ENCODE results near the gene SDK2. TPM values are rescaled to one million over a fixed set of nuclear protein-coding genes. Genes with fewer than 3 reads are reported as not detected.
A peak's percentile ranks its signal among the peaks of the same experiment; 100 is the strongest.

The SDK2 gene
- total and polyA plus RNA-seq, 11 donors = 0.84 to 4.0 (median 2.6) TPM

DNA sequence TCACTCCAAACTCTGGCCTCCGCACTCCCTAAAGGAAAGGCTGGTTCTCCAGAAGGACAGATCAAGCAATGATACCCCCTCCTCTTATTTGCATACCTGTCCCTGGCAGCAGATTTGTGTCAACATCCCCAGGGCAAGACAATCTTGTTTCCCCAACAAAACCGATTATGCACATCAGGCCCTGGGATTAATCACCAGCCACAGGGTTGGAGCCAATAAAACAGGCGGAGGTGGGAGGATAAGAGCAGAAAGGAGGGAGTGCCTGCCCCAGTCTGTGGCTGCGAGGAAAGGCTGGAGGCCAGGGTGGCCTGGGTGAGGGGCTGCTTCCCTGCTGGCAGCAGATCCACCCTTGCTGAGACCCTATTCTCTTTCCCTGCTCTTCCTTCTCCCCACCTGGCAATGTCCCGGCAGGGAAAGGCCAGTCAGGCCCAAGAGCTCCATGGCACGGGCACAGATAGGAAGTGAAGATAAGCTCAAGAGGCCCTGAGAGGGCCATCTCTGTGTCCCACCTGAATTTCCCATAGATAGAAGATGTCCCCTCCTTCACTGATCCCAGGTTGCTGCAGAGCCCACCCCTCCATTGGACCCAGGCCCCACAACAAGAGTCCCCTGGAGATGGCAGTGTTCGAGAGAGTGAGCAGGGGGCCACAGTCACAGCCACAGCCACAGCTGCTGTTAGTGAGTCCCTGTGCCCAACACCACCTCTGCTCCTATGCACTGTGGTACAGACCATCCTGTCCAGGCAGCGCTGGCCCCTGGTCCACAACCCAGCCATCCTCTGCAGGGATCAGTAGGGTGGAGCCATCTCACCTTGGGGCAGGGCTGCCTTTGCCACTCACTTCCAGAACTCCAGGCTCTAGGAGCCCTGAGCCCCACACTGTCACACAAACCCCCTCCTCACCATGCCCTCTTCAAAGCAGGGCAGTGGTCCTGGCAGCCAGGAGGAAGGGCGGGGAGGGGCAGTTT is 137.5 kb downstream of the SDK2 start:
- Histone ChIP-seq H3K36me3 (no peaks in the 10 kb centered on the region), H3K27me3 (no peaks in the 10 kb centered on the region), H3K4me1 (no peaks in the 10 kb centered on the region), H3K4me3 (no peak overlapping the region), H3K9me3 (no peaks in the 10 kb centered on the region), H3K27ac (no peak overlapping the region)
- DNase-seq (no peak), ATAC-seq (no peak)
- WGBS, 4 donors = 79 to 89% (median 87%) methylated on average over 7 to 9 of the region's 9 CpGs
- intact Hi-C loops (cut with DNase I) = no loop called here
- TF ChIP-seq, protein P1, sequence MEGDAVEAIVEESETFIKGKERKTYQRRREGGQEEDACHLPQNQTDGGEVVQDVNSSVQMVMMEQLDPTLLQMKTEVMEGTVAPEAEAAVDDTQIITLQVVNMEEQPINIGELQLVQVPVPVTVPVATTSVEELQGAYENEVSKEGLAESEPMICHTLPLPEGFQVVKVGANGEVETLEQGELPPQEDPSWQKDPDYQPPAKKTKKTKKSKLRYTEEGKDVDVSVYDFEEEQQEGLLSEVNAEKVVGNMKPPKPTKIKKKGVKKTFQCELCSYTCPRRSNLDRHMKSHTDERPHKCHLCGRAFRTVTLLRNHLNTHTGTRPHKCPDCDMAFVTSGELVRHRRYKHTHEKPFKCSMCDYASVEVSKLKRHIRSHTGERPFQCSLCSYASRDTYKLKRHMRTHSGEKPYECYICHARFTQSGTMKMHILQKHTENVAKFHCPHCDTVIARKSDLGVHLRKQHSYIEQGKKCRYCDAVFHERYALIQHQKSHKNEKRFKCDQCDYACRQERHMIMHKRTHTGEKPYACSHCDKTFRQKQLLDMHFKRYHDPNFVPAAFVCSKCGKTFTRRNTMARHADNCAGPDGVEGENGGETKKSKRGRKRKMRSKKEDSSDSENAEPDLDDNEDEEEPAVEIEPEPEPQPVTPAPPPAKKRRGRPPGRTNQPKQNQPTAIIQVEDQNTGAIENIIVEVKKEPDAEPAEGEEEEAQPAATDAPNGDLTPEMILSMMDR (IDR thresholded peaks at IDR 0.05) = no peak
- no peak for TF ChIP-seq POLR2A (IDR thresholded peaks at IDR 0.05)

DNA sequence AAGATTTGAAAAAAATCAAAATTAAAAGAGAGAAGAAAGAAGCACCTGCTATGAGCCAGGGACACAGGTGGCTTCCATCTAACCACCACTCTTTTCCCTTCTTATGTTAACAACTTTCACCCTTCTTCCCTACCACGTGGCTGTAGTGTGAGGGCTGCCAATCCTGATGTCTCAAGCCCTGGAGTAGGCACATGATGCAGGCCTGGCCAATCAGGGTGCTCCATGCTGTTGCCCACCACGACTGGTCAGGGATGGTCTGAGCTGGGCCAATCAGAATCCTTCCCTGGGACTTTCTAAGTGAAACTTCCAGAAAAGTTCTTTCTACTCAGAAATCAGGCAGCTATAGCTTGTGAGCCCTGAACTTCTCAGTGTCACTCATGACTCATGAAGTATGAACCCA is 140.7 kb downstream of the SDK2 start:
- DNase-seq (no peak), ATAC-seq (no peak)
- Histone ChIP-seq H3K36me3 (no peaks in the 10 kb centered on the region), H3K27ac (no peak overlapping the region), H3K4me3 (no peak overlapping the region), H3K9me3 (no peaks in the 10 kb centered on the region), H3K4me1 (peaks cover 0 to 6% (median 0%) of the 10 kb centered on the region in 12 donors), H3K27me3 (no peaks in the 10 kb centered on the region)
- WGBS, 4 donors = 40 to 68% (median 53%) methylated on average over 2 of the region's 2 CpGs
- intact Hi-C loops (cut with DNase I) = no loop called here
- TF ChIP-seq, protein P1 (IDR thresholded peaks at IDR 0.05) = no peak
- TF ChIP-seq POLR2A (IDR thresholded peaks at IDR 0.05) = no peak

- H3K36me3 ChIP-seq = no peaks in the 10 kb centered on the region
- 40 to 69% (median 65%) methylated on average over 2 of the region's 2 CpGs for WGBS, 4 donors
- no peaks in the 10 kb centered on the region for H3K9me3 ChIP-seq
- ATAC-seq (no peak), DNase-seq (no peak)
- TF ChIP-seq, protein P1 (IDR thresholded peaks at IDR 0.05) = no peak
- no peak for TF ChIP-seq POLR2A (IDR thresholded peaks at IDR 0.05)
- H3K4me3 ChIP-seq = no peak overlapping the region
- H3K4me1 ChIP-seq = peaks cover 0 to 6% (median 0%) of the 10 kb centered on the region in 12 donors
- no peak overlapping the region for H3K27ac ChIP-seq
- H3K27me3 ChIP-seq = peaks cover 0 to 5% (median 0%) of the 10 kb centered on the region in 9 donors
- intact Hi-C loops (cut with DNase I) = no loop called here
These were observed 143.7 kb downstream of the SDK2 start for GRCh38 chr17:73500414-73500999.

DNA sequence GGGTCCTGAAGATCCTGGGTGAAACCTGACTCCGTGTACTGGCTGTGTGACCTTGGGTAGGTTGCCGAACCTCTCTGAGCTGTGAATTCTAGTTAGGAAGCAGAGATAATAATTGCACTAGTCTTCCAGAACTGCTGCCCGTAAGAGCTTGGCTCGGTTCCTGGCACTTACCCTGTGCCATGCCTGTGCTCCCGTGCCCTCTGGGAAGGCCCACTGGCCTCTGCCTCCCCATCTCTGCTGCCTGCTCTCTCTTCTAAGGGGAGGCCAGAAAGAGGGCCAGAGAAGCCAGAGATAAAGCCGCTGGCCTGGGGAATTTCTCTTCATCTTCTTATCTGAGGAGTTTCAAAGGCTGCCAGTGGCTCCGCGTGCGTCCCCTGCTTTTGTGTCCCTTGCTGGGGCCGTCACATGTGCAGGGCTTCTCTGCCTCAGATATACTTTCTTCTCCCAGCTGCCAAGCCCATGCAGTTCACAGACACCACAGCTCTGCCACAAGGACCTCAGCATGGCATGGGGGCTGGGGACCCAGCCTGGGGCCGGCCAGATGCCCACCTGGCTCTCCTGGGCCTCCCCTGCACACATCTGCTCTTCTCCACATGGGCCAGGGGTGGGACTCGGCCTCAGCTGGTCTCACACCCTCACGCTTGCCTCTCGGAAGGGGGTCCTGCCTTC is 145.2 kb downstream of the SDK2 start:
- peak in 3 of 4 donors; percentile 48 to 76 (median 67) for ATAC-seq
- WGBS, 4 donors = 37 to 51% (median 44%) methylated on average over 14 of the region's 14 CpGs
- H3K27me3 ChIP-seq = peaks cover 0 to 13% (median 0%) of the 10 kb centered on the region in 9 donors

More for the DNA sequence above, 145.2 kb downstream of the SDK2 start:
- H3K27ac ChIP-seq = no peak overlapping the region
- H3K36me3 ChIP-seq = no peaks in the 10 kb centered on the region
- peaks cover 0 to 6% (median 0%) of the 10 kb centered on the region in 12 donors for H3K4me1 ChIP-seq
- no peak for TF ChIP-seq POLR2A (IDR thresholded peaks at IDR 0.05)
- H3K9me3 ChIP-seq = no peaks in the 10 kb centered on the region
- no peak overlapping the region for H3K4me3 ChIP-seq
- DNase-seq = peak in 2 of 5 donors; percentile 45 to 49
- intact Hi-C loops (cut with DNase I) = no loop called here
